Kidney capillary endothelial cell (primary cell): ENCODE data around the gene ACOT12.
"Not testable (repeated sequence)": the region's sequence is repeated elsewhere in the genome, so short reads cannot be mapped to it uniquely, and the experiment has no call there.

Experiments used
- DNase-seq: peaks from one replicate; pipeline ENCODE4 v3.0.0-alpha.2; 2018; ENCODE audit warnings: low spot score

Gene ACOT12

DNA sequence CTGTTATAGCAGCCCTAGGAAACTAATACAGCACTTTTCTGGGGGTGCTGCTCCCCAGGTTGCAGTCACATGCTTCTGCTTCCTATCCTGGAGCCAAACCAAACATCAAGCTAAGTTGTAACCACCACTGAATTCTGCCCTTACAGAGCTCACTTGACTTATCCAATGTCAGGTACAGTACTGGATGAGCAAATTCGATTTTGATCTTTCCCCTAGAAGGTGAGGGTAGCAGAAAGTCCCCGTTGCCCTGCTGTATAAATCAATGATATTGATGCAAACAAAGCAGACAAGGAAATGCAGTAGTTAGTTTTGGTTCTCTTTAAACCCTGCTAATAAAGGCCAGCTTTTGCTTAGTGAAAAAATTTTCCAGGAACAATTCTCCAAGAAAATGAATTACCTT, 56.1 kb downstream of the ACOT12 start:
- DNase-seq: no peak

DNA sequence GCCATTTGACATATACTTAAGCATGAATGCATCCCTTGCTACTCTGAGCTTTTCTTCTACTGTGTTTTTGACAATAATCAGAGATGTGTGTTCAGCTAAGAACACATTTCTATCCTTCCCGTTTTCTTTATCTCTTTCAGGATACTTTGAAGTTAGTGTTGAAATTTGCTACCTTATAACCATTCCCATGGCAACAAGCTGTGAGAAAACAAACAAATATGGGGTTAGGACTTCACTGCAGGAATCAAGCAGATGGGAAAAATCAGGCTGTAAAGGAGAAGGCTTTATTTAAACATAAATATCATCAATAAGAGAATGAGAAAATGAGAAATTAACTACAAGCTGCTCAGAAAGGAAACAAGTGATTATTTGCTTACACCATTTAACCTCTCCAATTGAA, 57.4 kb downstream of the ACOT12 start:
- no peak for DNase-seq

DNA sequence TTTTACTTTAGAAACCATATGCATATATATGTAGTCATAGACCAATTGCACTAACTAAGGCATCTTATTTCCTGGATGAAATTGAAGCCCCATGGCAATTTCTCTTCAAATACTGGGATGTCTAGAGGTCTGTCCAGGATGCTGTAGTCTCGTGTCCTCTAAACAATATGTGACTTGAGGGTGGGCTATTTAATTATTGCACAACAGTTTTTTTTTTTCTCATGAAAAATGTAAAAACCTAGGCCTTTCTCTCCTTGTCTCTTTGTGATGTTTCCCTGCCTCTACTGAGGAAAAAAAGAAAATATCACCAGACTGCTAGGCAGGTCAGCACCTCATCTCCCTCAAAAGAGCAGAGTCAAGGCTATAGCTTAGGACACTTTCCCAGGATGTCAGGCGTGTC, 58.0 kb downstream of the ACOT12 start:
- no peak for DNase-seq

DNA sequence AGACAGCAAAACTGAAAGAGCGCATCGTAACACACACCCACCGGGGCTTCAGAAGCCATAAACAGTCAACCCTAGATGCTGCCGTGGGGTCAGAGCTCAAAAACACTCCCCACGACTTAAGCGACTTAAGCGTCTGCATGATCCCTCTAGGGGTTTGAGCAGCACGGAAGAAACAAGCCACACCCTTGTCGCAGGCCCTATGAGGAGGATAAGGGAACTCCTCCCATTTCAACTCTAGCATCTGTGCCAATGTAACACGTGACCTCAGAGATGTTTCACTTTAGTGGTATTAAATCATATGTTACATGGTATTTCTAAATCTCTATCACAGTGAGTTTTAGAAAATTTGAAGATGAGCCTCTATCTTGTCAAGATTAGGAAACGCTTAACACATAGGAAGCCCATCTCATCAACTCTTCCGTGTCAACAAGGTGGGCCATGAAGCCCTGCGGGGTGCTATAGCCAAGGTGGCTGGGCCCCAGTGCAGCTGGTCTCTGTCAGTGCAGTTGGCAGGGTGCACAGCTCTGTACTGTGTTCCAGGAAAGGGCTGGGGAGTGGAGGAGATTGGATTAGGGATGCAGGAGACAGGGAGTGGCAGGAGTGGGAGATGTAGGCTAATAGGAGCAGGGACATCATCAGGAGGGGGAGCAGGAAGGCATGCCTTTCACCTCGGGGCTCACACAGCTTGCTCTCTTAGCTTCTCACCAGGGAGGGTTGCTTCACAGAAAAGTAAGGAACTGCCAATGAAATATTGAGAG, 59.5 kb downstream of the ACOT12 start:
- no peak for DNase-seq

DNA sequence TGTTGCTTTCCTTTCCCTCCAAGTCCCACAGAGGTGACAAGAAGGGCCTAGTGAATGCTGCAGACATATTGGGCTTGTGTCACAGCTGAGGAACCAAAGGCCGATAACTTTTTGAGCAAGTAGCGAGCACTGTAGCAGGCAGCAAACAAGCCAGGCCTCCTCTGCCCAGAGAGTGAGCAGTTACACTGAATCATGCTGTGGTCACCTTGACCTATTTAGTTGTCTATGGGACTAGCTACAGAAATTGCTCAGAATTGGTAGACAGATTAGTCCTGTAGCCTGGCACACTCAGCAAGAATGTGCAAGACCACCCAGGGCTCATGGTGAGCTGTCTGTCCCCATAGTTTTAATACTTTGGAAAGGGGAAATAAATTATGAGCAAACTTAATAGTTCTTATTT, 67.4 kb downstream of the ACOT12 start:
- DNase-seq: no peak

DNA sequence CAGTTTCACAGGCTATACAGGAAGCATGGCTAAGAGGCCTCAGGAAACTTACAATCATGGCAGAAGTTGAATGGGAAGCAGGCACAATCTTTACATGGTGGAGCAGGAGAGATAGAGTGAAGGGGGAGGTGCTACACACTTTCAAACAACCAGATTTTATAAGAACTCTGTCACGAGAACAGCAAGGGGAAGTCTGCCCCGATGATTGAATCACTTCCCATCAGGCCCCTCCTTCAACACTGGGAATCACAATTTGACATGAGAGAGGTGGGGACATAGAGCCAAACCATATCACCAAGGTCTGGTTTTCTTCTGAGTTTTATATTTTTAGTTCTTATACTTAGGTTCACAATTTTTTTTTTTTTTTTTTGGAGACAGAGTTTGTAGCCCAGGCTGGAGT, 76.4 kb downstream of the ACOT12 start:
- no peak for DNase-seq

DNA sequence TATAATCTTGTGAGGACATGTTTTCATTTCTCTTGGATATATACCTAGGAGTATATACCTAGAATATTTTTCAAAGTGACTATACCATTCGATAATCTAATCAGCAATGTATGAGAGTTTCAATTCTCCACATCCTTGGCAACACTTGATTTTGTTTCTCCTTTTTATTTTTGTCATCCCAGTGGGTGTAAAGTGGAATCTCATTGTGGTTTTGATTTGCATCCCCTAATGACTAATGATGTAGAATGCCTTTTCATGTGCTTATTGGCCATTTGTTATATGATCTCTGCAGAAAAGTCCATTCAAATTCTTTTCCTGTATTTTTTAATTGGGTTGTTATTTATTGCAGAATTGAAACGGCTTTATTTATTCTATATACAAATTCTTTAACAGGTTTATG, 77.4 kb downstream of the ACOT12 start:
- no peak for DNase-seq

DNA sequence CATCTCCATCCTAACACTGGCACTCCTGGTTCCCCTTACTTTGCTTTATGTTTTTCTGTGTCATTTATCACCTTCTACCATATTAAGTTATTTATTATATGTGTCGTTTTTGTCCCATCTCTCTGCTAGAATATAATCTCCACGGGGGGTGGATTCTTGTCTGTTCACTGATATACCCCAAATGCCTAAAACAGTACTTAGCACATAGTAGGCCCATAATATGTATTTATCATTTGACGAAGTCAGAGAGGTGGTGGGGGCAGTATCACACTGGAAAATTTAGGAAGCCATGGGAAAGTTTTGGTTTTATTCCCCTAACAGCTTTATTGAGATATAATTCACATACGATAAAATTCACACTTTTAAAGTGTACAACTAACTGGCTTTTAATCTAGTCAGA, 78.1 kb downstream of the ACOT12 start:
- no peak for DNase-seq

DNA sequence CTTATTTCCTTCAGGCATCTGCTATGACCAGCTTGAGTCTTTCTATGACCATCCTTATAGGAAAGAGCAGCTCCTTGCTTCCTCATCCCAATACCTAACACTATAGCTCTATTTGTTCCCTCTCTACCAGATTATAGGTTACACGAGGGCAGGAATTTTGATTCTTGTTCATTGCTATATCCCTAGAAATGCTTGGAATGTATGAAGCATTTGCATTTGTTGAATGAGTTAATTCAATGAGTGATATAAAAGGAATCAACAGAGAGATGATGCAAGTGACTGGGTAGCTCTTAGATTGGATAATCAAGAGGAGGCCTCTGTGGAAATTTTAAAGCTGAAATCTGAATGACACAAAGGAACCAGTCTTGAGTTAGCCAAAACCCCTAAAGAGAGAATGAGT, 78.6 kb downstream of the ACOT12 start:
- DNase-seq: no peak

DNA sequence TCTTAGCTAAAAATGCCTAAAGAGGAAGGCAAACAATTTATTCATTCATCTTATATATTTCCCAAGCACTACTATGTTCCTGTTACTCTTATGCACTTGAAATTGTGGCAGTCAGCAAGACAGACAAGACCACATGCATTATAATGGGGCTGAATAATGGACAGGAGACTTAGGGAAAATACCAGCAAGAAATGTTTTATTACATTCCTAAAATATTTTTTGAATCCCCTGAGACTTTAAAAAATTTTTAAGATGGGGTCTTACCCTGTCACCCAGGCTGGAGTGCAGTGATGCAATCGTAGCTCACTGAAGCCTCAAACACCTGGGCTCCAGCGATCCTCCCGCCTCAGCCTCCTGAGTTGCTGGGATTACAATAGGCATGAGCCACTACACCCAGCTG, 79.4 kb downstream of the ACOT12 start:
- no peak for DNase-seq

DNA sequence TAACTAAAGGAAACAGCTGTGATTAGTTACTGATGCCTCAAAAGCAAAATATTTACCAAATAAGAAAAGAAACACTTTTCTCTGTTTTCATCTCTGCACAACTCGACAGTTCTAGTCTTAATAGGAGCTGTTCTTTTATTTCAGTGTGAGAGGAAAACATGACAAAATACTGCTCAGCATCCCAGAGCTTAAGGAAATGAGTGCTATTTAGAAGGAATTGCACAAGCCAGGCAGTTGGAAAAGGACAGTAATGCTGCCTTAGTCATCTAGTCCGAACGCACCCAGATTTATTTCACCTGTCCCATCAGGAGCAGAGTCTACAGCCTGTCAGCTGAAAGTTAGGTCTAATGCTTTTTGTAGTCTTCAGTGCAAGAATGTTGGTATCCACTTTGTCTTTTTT, 80.2 kb downstream of the ACOT12 start:
- no peak for DNase-seq

DNA sequence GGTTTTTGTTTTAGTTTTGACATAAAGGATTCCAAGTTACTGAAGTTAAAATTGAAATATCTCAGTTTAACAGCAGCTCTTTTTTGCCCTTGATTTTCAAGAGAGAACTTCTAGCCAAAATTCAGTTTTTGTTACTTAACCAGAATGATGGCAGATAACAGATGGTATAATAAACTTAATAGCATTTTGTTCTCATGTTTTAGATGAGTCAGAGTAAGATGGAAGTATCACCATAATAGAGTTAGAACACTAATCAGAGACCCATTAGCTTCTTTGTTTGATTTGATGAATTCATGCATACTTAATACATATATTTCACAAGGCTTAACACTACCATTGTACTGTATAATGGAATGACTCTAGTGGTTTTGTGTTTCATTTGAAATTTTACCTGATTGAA, 80.7 kb downstream of the ACOT12 start:
- no peak for DNase-seq

DNA sequence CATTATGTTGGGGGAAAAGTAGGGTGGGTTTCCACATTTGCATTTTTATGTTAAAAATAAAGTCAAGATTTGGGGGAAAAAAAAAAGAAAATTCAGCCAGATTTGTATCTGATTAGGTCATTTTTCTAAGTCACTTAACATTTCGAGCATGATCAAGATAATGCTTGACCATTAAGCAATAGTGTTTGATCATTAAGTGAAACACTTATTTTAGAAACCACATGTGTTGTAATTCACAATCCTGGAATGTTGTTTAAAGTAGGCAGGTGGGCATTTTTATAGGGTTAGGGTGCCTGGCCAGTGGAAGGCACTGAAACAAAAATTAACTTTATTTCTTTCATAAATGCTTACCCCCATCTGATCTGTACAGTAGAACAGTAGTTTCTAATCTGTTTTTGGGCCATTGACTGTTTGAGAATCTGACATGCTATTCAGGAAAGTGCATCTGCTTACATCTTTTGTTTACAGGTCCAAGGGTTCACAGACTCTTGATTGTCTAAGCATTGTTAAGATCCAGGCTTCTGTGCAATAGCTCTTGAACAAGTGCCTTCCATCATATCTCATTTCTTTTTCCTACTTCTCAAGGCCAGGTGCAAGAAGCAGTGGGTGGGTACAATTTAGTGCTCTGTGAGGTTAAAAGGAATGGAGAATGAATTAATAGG, 83.4 kb downstream of the ACOT12 start:
- no peak for DNase-seq

DNA sequence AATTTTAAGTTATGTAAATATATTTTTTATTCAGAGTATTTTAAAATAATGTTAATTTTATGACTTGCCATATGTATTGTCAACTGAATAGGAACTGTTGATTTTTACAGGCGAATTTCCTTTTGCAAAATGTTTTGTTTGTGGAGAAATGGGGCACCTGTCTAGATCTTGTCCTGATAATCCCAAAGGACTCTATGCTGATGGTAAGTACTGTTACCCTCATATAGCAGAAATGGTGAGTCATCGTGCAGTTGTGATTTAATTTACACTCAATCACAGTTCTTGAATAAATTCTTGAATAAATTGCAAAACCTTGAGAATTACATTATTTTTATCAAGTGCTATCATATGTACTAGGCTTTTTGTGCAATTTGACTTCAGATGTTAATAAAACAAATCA, 85.1 kb downstream of the ACOT12 start:
- no peak for DNase-seq

DNA sequence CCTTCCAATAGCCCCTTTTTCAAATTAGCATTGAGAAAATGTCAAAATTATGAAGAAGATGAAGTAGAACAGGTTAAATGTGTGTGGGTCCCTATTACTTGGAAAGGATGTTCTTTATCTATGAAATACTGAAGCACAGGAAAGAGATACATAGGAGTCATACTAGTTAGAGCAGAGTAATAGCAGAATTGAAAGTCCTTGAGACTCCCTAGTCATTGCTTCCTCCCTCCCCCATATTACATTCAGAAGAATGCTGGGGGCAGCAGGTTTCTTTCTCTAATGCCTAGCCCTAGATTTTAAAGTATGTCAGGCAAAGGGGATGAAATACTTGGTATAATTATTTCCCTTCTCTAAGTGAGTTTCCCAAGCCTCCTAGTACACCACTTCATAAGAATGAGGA, 88.1 kb downstream of the ACOT12 start:
- no peak for DNase-seq

DNA sequence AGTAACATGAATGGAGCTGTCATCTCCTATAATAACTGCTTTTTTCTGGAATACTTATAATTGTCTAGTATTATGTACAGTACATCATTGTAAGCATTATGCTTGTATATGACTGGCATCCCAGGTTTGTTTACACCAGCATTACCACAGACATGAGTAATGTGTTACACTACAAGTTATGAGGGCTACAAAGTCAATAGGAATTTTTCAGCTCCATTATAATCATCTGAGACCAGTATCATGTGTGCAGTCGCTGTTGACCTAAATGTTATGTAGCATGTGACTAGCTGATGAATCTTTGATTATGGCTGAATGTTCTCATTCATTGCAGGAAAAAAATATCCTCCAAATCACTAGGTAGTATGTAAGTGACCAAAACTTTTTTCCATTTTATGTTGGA, 90.4 kb downstream of the ACOT12 start:
- DNase-seq: no peak

DNA sequence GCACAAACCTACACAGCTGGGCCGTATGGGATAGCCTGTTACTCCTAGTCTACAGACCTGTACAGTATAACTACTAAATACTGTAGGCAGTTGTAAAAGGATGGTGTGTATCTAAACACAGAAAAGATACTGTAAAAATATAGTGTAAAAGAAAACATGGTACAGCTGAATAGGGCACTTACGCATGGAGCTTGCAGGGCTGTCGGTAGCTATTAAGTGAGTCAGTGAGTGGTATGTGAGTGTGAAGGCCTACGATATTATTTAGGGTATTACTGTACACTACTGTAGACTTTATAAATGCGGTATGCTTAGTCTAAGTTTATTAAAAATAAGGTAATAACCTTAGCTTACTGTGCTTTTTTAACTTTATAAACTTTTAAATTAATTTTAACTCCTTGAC, 91.3 kb downstream of the ACOT12 start:
- no peak for DNase-seq

DNA sequence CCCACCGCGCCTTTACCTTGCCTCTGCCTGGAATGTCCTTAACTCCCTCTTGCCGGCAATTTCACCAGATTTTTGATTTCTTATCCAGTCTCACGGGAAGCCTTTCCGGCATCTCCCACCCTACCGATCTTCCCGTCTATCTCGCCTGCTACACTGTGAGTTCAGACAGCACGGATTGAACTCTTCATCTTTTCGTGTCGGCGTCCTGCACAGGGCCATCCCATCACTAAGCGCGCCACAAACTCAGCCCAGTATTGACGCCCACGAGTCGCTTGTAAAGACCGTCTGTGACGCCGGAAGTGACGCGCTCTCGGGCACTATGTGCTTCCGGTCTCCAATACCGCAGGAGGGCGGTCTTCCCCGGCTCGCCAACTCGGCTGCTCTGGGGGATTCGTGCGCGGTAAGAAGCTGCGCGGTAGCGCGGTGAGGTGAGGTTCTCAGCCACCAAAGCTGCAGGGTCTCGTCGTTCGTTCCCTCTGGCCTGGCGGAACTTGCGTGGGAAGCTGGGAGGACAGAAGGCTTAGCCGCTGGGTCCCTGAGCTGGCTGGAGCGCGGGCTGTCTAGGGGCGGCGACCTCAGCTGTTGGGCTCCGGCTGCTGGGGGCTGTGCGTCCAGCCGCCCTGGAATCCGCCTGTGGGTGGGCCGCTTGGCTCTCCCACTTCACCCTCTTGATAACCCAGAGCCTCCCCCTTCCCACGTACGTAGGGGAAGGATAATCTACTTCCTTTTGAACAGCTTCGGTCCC, 92.5 kb downstream of the ACOT12 start, which contains the start of gene ZCCHC9:
ZCCHC9 (plus strand) TSS at position 317 of the 745 bp plus-strand sequence. CDS start 3,171 bp downstream, outside the sequence.
- DNase-seq: peak; percentile 91

DNA sequence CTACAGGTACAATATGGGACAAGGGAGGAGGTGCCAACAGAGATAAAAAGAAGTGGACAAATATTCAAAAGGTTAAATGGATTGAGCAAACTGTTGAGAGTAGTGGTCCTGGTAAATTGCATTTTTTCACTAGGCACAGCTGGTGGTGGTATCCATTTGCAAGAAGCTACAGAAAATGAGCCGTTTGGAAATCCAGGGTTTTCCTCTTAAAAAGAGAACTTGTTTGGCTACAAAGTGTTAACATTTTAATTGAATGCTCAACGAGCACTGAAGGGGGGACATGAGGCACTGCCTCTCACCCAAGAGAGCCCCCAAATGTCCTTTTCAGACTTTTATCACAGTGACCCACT, 93.0 kb downstream of the ACOT12 start:
- peak; percentile 38 for DNase-seq

DNA sequence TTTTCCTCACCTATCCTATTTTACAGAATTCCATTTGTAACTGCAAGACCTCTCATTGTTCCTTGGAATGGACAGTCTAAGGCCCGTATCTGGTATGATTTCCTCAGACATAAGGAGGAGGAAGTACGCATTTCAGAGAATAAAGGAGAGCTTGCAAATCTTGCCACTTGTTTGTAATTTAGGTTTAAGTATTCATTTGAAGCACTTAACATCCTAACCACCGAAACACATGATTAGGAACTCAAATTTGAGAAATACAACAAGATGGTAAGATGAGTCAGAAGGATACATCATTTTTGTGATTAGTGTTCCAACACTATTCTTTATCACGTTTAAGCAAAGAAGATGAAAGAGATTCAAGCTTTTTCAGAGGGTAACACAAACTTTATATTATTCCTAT, 96.4 kb downstream of the ACOT12 start:
- DNase-seq: no peak

DNA sequence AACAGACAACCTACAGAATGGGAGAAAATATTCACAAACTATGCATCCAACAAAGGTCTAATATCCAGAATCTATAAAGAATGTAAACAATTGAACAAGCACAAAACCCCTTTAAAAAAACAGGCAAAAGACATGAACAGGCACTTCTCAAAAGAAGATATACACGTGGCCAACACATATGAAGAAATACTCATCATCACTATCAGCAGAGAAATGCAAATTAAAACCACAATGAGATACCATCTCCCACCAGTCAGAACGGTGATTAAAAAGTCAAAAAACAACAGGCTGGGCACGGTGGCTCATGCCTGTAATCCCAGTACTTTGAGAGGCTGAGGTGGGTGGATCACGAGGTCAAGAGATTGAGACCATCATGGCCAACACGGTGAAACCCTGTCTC, 99.9 kb downstream of the ACOT12 start:
- not testable (repeated sequence) for DNase-seq

DNA sequence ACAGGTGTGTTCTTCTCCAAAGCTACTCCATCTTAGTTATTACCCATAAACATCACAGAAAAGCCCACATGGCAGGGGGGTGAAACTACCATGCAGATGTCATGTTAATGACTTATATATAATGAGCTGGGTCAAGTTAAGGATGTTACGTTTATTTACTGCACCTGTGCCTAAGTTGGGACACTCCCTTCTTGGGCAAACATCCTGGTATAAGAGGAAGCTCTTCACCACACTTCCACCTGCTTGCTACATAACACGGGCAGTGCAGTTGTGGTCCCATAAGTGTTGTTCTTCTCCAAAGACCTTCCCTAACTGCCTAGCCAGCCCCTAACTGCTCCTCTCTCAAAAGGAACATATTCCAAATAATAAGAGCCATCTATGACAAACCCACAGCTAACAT, 101.8 kb downstream of the ACOT12 start:
- no peak for DNase-seq

DNA sequence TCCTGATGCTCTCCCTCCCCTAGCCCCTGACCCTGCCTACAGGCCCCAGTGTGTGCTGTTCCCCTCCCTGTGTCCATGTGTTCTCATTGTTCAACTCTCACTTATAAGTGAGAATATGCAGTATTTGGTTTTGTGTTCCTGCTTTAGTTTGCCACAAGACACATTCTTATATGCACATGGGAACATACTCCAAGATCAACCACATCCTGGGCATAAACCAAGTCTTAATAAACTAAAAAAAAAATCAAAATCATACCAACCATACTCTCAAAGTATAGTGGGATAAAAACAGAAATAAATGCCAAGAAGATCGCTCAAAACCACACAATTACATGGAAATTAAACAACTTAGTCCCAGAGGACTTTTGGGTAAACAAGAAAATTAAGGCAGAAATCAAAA, 103.8 kb downstream of the ACOT12 start:
- no peak for DNase-seq
